Myocyte (in vitro differentiated cells): Measurements from ENCODE around the gene DDX4. TPM values are rescaled to one million over a fixed set of nuclear protein-coding genes. Genes with fewer than 3 reads are reported as not detected.
"Not testable (repeated sequence)": the region's sequence is repeated elsewhere in the genome, so short reads cannot be mapped to it uniquely, and the experiment has no call there.

Experiments used
- DNase-seq: peaks from one replicate; pipeline ENCODE4 v3.0.0-alpha.2; 2012; ENCODE audit warnings: low read depth
- polyA plus RNA-seq: library from polyadenylated mRNA; unstranded; fragments of >200 nt; gene quantifications from one replicate; pipeline ENCODE4 v1.2.1, GENCODE V29; 2012; ENCODE audit warnings: missing spikeins
- total RNA-seq: library from RNA; depleted of rRNA; stranded (reverse); fragments of >200 nt; gene quantifications from 2 replicates; pipeline ENCODE4 v1.2.3, GENCODE V29; 2014

DDX4 gene
- not detected in 2 replicates for total RNA-seq
- not detected for polyA plus RNA-seq

- DNase-seq = no peak
Observed at GRCh38 chr5:55737793-55738192, at the start of gene DDX4. Gene DDX4 (plus strand): TSS chr5:55738061. CDS start chr5:55738964, 903 bp downstream.

DNA sequence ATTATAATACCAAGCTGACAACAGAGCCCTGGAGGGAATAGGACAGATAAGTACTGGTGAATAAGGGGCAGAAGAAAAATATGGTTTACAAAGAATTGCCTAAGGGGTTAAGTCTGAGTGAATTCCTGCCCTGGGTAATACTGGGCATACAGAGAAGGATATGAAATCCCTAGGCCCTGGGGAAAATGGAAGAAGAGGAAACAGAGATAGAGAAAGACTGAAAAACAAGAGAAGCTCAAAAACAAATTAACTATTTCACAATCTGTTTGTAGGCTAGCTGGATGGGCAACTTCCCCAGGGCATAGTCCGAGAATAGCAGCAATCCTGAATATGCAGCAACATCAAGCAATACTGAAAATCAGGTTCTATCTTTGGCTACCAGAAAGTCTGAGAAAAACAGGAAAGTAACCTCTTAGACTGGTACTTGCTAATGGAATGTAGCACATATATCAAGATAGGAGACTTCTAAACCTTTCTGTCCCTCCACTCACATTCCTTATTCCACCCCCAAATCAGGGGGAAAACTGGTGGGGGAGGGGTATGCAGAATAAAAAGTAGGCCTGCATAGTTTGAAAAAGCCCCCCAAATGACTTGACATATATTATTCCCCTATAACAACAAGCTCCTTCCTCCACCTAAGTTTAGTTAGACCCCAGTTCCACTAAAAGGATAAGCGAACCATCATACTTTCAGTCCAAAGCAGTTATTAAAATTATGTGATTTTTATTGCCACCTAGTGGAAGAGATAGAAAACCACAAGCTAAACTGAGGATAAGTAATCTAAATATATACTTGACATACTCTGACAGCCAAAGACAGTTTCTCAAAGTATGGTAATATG is 46.4 kb upstream of the DDX4 start:
- peak; percentile 70 for DNase-seq

GRCh38 chr5:55692106-55692417 is 45.8 kb upstream of the DDX4 start:
- no peak for DNase-seq

DNA sequence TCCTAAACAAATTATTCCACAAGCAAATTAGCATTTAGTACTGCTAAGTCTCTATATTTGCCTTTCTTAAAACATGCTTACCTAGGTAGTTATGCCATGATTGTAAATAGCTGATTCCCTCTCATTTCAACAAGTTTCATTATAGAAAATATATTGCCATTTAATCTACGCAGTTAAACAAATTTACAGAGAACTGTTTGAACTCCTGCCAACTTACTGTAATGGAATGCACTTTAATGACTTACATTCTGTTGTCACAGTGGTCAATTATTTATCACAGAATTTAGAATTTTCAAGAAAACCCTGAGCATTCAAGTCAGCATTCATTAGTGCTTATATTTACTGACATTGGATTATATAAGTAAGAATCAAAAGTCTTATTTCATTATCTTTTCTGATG is 45.4 kb upstream of the DDX4 start:
- no peak for DNase-seq

- DNase-seq = peak; percentile 29
Observed at GRCh38 chr5:55694152-55694830, 43.6 kb upstream of the DDX4 start.

GRCh38 chr5:55696704-55697103 is 41.2 kb upstream of the DDX4 start:
- not testable (repeated sequence) for DNase-seq

DNA sequence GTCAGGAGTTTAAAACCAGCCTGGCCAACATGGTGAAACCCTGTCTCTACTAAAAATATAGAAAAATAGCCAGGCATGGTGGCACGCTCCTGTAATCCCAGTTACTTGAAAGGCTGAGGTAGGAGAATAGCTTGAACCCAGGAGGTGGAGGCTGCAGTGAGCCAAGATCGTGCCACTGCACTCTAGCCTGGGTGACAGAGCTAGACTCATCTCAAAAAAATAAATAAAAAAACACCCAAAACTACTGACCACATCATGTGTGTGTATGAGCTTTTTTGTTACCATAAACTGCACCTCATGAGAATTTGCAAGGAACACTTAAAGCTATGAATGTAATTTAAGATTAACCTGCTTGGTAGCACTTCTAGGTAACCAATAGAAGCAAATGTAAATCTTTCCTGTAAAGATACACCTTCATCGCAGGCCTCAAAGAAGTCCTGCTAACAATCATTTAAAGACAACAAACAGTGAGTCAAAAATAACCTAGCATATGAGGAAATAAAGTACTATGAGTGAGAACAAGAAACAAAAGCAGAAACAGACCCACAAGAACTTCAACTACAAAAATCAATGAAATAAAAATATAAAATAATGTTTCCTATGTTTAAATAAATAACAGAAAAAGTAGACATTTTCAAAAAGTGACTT is 38.7 kb upstream of the DDX4 start:
- no peak for DNase-seq

DNA sequence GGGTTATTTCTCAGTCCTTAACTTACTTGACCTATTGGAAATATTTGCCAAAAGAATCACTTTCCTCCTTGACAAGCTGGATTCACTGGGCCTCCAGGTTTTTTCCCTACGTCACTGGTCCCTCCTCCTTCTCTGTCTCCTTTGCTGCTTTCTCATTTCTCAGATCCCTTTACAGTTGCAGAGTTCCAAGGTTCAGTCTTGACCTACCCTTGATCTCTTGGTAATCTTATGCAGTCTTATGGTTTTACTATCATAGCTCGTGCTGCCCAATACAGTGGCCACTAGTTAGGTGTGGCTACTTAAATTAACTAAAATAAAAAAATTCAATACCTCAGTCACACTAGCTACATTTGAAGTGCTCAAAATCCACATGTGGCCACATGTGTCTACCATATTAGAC is 37.1 kb upstream of the DDX4 start:
- DNase-seq = no peak

DNA sequence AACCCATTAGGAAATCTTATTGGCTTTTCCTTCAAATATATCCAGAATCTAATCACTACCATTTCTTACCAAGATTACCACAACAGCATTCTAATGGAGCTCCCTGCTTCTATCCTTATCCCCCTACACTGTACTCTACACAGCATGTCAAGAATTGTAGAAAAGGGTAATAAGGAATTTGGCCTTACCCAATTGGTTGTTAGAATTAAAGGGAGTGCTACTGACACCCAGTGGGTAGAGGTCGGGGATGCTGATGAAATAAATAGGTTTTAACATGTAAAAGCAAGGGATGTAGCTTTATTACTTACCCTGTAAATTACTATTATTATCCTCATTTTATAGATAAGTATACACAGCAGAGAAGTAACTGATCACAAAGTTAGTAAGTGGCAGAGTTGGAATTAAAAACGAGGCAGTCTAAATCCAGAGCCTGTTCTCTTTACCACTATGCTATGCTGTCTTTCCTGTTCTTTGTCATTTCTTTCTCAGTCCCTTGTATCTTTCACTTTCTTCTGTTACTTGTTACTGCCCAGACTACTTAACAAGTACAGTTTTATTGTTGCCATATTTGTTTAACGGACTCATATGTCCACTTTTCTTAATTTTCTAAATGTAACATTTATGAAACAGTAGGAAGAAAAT is 36.3 kb upstream of the DDX4 start:
- no peak for DNase-seq

DNA sequence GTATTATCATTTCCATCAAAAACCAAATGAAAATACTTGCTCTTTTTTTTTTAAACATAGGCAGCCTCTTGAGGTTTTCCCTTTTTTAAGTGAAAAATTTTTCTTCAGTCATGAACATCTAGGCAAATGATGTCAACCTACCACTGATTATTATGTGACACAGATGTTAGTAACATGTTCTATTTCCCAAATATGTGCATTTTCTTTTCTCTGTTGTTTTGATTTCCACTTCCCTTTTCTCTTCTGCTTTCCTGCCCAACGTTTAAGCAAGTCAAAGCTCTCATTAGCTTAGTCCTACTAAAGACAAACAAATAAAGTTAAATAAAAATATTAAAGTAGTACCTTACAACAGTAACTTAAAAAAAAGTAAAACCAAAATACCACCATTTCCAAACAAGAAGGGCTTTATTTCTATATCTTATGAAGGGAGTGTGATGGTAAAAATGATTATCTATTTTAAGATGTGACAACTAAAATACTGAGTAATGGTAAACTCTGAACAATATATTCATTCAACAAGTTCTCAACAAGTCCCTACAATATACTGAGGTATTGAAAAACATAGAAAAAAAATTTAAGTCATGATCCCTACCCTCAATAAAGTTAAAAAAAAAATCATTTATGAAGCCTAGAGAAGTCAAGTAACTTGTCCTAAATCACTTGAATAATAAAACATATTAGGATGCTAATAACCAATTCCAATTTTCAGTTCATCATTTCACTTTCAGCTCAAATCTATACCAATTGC is 35.1 kb upstream of the DDX4 start:
- no peak for DNase-seq

- DNase-seq = no peak
Observed at GRCh38 chr5:55706230-55706629, 31.6 kb upstream of the DDX4 start.

- no peak for DNase-seq
Observed at GRCh38 chr5:55708732-55709131, 29.1 kb upstream of the DDX4 start.

GRCh38 chr5:55711507-55712022 is 26.3 kb upstream of the DDX4 start:
- DNase-seq = no peak

DNA sequence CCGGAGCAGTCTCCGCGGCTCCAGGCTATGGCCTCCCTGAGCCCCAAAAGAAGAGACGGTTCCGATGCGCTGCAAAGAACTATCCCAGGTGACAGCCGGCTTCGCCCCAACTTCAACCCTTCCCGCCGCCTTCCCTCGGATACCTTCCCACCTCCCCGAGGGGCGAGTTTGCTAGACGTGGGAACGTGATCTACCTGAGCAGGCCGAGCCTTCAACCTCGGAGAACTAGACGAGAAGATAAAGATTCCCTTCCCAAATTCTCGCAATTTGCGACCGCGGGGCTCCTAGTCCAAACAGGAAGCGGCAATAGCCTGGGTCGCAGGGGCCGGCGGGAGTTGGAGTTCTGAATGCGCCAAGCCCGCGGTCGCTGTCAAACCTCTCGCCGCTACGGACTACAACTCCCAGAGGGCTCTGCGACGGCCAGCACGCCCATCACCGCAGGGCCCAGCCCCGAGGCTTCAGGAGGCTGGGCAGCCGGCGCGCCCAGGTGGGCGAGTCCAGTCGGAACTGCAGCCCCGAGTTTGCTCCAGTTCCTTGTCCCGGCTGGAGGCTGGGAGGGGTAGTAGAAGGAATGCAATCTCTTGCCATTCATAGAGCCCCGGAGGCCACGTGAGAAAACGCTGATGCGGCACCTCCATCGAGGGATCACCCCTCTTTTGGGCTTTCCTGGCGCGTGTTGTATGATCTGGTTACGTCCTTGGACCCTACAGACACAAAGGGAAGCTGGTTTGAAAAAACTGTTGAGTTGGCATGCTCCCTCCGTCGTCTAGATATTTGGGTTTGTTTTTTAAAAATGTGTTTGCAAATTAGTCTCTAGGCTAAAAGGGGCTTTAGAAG is 25.6 kb upstream of the DDX4 start, which contains the start of gene SLC38A9:
SLC38A9 (minus strand) TSS at position 302 of the 837 bp plus-strand sequence. CDS start 14,366 bp downstream, outside the sequence.
- DNase-seq = peak; percentile 96

DNA sequence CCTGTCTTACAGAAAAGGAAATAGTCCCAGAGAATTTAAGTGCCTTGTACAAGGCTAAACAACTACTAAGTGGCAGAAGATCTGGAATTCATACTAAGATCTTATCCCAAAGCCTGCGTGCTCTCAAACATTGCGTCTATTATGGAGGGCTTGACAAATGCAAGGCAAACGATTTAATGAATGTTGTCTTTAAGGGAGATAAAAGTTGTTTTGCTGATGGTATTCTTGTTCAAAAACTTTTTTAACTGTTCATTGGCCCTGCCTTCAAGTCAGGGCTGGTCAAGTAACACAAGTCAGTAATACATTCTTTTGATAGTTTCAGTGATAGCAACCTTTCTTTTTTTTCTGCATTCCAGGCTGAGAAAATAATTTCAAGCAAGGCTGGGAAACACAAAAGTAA is 24.0 kb upstream of the DDX4 start:
- DNase-seq = no peak

DNA sequence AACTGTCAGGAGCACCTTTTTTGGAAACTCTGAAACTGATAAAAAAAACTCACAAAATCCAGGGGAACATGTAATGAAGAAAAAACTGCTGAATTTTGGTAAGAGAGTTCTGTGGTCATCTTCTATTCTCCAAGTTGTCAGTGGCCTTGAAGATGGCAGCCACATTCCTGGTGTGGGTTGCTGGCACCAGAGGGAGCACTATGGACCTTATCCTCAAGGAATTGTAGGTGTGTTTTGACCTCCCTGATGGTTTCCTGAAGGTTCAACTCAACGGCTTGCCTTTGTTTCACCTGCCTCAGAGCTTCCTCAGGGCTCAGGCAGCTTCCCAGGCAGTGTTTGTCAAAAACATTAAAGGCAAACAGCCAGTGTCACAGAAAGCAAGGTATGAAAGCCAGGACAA is 23.5 kb upstream of the DDX4 start:
- no peak for DNase-seq

DNA sequence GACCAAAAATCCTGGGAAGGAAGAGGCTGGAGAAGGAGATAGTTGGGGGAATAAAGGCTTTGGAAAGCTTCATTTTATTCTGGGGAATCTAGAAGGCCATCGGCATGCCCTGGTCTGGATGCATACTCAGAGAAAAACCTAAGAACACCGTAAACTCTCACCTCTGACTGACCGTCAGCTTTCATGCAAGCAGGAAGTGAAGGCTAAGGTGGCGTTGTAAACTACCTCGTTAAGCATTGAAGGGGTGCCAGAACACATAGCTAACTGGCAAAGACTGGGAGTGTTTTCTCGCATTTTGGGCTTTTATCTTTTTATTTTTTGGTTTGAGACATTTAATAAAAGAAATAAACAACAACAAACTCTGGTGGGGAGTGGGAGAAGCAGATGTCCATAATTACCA is 23.1 kb upstream of the DDX4 start:
- DNase-seq = no peak

DNA sequence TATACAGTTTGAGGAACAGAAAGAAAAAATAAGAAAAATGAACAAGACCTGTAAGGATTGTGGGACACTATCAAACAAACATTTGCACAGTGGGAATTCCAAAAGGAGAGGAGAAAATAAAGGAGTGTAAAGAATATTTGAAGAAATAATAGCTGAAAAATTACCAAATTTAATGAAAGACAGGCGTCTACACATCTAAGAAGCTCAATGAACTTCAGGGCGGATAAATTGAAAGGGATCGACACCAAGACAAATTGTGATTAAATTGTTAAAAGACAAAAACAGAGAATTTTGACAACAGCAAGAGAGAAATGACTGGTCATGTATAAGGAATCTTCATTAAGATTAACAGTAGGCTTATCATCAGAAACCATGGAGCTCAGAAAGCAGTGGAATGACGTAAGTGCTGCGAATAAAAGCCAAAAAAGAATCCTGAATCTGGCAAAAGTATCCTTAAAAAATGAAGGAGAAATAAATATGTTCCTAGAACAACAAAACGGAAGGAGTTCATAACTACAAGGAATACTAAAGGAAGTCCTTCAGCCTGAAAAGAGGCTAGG is 22.3 kb upstream of the DDX4 start:
- no peak for DNase-seq

GRCh38 chr5:55719026-55719425 is 18.8 kb upstream of the DDX4 start:
- not testable (repeated sequence) for DNase-seq
